ENCODE data around the gene CDK5RAP3.
"Not testable (repeated sequence)": the region's sequence is repeated elsewhere in the genome, so short reads cannot be mapped to it uniquely, and the experiment has no call there.

CDK5RAP3 gene

DNA sequence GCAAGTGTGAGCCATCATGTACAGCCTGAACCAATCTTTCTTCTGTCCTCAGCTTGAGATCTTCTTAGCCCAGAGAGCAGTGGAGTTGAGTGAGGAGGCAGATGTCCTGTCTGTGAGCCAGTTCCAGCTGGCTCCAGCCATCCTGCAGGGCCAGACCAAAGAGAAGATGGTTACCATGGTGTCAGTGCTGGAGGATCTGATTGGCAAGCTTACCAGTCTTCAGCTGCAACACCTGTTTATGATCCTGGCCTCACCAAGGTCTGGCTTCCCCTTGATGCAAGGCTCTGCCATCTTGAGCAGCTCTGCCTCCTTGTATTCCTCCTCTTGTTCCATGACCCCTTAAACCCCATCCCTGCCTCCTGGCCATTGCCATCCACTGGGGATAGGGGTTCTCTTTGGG, 9.6 kb downstream of the CDK5RAP3 start:
- no peak for DNase-seq

DNA sequence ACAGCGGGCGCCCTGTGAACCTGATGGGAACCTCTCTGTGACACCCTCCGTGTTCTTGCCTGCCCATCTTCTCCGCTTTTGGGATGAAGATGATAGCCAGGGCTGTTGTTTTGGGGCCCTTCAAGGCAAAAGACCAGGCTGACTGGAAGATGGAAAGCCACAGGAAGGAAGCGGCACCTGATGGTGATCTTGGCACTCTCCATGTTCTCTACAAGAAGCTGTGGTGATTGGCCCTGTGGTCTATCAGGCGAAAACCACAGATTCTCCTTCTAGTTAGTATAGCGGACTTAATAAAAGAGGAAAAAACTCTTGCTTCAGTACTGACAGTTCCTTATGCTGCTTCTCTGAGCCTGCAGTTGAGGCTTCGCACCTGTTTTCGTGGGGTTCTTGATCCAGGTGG, 10.5 kb downstream of the CDK5RAP3 start:
- DNase-seq = no peak

DNA sequence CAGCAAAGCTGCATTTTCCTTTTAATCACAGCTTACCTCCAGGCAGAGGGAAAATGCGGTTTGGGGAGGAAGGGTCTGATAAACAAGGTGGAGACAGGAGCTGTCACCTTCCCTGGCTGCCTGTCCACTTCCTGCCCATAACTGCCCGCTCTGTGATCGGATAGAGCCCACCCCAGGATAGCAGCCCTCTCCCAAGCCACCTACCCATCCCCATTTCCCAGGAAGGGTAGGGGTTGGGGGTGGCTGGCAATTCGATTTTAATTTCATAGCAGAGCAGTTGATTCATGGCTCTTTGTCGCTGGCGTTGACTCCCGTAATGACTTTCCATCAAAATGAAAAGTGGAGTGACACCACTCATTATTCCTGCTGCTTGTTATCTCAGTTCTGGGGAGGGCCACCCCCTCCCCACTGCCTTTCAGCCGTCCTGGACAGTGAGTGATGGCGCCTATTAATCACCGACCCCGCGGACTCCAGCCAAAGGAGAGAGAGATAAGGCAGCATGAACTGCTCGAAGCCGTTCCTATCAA, 11.2 kb downstream of the CDK5RAP3 start:
- DNase-seq = no peak

- no peak for DNase-seq
Measured at GRCh38 chr17:47982645-47983390, 11.9 kb downstream of the CDK5RAP3 start.

- DNase-seq = no peak
Measured at GRCh38 chr17:47983492-47984223, 12.7 kb downstream of the CDK5RAP3 start.

DNA sequence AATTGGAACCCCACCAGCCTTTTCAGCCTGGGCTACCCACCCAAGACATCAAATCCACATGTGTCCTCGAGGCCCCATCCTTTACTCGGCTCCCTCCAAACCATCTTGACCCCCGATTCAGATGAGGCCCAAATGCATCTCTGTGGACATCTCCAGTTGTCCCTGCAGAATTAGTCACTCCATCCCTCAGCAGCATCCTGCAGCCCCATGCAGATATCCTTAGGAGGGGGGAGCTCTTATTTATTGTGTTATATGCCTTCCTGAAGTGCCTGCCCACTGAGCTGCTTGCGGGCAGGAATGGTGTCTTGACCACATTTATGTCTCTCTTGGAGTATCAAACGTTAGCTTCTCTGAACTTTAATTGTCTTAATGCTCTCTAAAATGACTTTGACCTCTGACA, 15.6 kb downstream of the CDK5RAP3 start:
- no peak for DNase-seq

- DNase-seq = no peak
Measured at GRCh38 chr17:47987240-47987835, 16.4 kb downstream of the CDK5RAP3 start.

DNA sequence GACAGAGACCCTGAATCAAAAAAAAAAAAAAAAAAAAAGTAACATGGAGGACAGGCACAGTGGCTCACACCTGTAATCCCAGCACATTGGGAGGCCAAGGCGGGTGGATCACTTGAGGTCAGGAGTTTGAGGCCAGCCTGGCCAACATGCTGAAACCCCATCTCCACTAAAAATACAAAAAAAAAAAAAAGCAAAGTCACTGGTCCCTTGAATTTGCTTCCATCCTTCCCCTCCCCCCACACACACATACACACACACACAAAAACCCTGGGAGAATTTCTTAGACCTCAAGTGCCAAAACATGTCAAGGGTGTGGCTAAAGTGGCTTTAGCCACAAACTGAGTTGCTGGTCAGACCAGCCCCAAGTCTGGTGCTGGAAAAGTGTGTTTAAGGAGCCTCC, 17.5 kb downstream of the CDK5RAP3 start:
- not testable (repeated sequence) for DNase-seq

- DNase-seq = no peak
Measured at GRCh38 chr17:47989159-47989558, 18.2 kb downstream of the CDK5RAP3 start.

DNA sequence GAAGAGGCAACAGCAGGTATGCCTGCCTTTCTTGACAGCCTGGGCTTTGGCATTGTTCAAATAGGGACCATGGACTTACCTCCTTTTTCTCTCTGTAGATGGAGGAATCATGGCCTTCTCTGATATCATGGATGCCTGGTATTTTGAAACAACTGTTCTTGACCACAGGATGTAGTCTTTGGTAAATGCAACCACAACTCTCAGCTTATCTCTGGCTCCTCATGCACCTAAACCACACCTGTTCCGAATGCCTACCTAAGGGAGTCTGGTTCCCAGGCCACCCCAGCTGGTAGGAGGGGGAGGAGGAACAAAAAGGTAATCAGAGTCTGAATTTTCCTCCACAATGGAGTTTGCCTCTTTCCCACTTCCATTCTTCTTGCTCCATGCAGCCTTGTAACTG, 18.8 kb downstream of the CDK5RAP3 start:
- no peak for DNase-seq

DNA sequence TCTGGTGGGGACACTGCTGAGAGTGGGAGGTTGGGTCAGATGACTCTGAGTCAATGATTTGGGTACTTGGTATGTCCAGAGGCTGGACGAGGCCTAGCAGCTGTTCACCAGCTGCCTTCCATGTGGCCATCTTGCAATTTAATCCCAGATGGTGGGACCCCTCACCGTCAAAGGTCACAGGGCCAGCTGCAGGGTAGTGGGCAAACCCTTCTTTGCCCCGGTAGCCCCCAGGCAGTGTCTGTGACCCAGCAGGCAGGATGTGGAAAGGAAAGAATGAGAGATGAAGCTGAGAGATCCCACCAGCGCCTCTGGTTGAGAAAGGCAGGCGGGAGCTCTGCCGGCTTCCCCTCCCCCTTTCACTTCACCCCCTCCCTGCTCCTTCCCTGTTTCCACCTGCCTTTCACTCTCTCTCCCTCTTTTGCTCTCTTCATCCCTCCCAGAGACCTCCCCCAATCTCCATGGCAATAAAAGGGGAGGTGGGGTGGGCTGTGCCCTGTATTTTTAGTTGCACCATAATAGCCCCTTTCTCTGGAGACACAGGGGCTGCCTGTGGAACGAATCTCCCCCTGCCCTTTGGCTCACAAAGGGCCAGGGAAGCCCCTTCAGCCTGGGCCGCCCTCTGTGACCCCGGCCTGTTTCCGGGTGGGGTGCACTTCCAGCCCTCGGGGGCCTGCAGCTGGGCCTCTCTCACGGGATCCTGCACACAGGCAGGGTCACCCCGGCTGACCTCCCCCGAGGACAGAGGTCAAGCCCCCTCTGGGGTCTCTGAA, 20.2 kb downstream of the CDK5RAP3 start:
- no peak for DNase-seq

GRCh38 chr17:47992216-47992615, 21.3 kb downstream of the CDK5RAP3 start:
- no peak for DNase-seq

- no peak for DNase-seq
Measured at GRCh38 chr17:47993031-47993564, 22.2 kb downstream of the CDK5RAP3 start.

GRCh38 chr17:47993964-47994363, 23.1 kb downstream of the CDK5RAP3 start:
- DNase-seq = no peak

- no peak for DNase-seq
Measured at GRCh38 chr17:47994724-47995123, 23.8 kb downstream of the CDK5RAP3 start.

- no peak for DNase-seq
Measured at GRCh38 chr17:47995241-47995935, 24.5 kb downstream of the CDK5RAP3 start.

DNA sequence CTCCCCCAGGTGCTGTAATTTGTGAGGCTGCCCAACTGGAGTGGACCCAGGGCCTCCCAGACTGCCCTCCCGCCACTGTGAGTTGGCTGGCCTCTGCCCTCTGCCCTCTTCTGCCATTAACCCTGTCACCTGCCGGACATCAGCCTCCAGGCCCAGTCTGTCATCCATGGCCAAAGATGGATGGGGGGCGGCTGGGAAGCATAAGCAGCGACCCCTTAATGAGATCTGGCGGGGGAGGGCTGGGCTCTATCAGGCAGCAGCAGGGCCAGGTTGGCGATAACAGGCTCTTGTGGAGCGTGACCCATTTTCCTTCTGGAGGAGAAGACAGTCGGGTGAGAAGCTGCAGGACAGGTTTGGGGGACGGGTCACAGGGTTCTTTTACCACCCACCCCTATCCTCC, 25.3 kb downstream of the CDK5RAP3 start:
- DNase-seq = no peak

- no peak for DNase-seq
Measured at GRCh38 chr17:47997586-47997985, 26.7 kb downstream of the CDK5RAP3 start.

DNA sequence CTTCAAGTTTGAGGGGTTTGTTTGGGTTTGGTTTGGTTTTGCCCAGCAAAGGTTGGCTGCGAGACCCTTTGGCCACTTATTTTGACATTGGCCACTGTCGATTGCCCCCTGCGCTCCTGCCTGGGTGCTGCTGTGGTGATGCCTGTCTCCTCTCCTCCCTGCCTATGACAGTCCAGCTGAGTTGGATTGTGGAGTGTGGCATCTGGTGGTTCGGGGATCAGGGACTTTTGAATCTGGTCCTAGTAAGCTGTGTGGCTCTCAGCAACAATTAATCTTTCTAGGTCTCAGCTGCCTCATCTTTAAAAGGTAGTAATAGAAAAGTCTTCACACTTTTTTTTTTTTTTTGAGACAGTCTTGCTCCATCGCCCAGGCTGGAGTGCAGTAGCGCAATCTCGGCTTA, 27.1 kb downstream of the CDK5RAP3 start:
- no peak for DNase-seq

GRCh38 chr17:47999582-47999981, 28.7 kb downstream of the CDK5RAP3 start:
- DNase-seq = no peak

GRCh38 chr17:48001197-48001596, 30.3 kb downstream of the CDK5RAP3 start:
- DNase-seq = no peak

- not testable (repeated sequence) for DNase-seq
Measured at GRCh38 chr17:48001657-48002056, 30.7 kb downstream of the CDK5RAP3 start.

Data from activated gamma-delta T cell treated with Interleukin-2 at 50 U/mL for 16 hours (primary cell).